Measurements from ENCODE around the gene SPAG17. TPM values are rescaled to one million over a fixed set of nuclear protein-coding genes. Genes with fewer than 3 reads are reported as not detected.
A peak's percentile ranks its signal among the peaks of the same experiment; 100 is the strongest.

SPAG17 gene
- total and polyA plus RNA-seq, 2 of the 13 experiments (the other 11 are each of a cell fraction or from before 2014, with no cell fraction given), result not detected

DNA sequence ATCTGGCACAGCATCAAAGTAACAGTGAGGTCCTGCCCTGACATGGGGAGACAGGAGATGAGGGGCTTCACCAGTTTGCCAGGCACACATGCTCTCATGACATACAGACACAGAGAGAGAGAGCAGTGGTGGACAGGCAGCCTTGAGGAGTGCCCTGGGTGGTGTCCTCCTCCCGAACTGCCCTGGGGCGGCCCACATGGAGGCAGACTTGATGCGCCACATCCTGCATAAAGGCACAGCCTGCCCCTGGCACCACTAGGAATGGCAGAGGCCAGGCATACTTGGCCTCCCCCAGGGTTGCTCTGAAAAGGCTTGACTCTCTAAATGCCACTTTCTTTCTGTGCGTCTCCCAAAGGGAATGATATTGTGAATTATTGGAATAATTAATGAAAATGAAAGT lies 67.5 kb downstream of the SPAG17 start:
- Histone ChIP-seq H3K9ac (ENCODE audit: insufficient read depth, low read depth, low read length) (no peak overlapping the region), H3K36me3 (replicated peaks in 1 of 2; ENCODE audit: control insufficient read depth in 1 of 2, insufficient read depth in 2 of 2, low read length in 2 of 2) (no peaks in the 10 kb centered on the region), H3K9me3 (ENCODE audit: low read length) (no peaks in the 10 kb centered on the region), H3K79me2 (ENCODE audit: insufficient read depth, low read length) (no peaks in the 10 kb centered on the region), H3K27ac (ENCODE audit: extremely low read length, insufficient read depth, low read length) (no peak overlapping the region), H2AFZ (ENCODE audit: low read length) (no peak overlapping the region), H3K4me2 (ENCODE audit: low read depth, low read length) (peak overlapping the region; percentile 45), H3K4me3 (replicated peaks in 1 of 3; ENCODE audit: insufficient read depth in 1 of 3, low read depth in 2 of 3, low read length in 3 of 3) (no peak overlapping the region; a peak in 2 of 6 replicates), H3K27me3 (ENCODE audit: control insufficient read depth in 1 of 2, insufficient read depth in 2 of 2, low read length in 2 of 2) (no peaks in the 10 kb centered on the region), H4K20me1 (ENCODE audit: insufficient read depth, low read length) (no peaks in the 10 kb centered on the region), H3K4me1 (ENCODE audit: insufficient read depth, low read length) (peaks cover 37% of the 10 kb centered on the region)
- ATAC-seq (no peak; the same call in 2 of the 3 replicates), DNase-seq (ENCODE audit: low spot score) (no peak), FAIRE-seq (no peak)
- CTCF ChIA-PET (ENCODE audit: low intra/inter-chr PET ratio, low total read pairs), result no interaction called here
- WGBS (ENCODE audit: low lambda C conversion rate), result 93% methylated on average over 1 of the region's 4 CpGs
- BruUV-seq (replicated peaks), result no TSS peak
- no peak for TF ChIP-seq MED8 (CRISPR knock-in tag; IDR thresholded peaks at IDR 0.05; ENCODE audit: insufficient replicate concordance)
- TF ChIP-seq, protein P1, sequence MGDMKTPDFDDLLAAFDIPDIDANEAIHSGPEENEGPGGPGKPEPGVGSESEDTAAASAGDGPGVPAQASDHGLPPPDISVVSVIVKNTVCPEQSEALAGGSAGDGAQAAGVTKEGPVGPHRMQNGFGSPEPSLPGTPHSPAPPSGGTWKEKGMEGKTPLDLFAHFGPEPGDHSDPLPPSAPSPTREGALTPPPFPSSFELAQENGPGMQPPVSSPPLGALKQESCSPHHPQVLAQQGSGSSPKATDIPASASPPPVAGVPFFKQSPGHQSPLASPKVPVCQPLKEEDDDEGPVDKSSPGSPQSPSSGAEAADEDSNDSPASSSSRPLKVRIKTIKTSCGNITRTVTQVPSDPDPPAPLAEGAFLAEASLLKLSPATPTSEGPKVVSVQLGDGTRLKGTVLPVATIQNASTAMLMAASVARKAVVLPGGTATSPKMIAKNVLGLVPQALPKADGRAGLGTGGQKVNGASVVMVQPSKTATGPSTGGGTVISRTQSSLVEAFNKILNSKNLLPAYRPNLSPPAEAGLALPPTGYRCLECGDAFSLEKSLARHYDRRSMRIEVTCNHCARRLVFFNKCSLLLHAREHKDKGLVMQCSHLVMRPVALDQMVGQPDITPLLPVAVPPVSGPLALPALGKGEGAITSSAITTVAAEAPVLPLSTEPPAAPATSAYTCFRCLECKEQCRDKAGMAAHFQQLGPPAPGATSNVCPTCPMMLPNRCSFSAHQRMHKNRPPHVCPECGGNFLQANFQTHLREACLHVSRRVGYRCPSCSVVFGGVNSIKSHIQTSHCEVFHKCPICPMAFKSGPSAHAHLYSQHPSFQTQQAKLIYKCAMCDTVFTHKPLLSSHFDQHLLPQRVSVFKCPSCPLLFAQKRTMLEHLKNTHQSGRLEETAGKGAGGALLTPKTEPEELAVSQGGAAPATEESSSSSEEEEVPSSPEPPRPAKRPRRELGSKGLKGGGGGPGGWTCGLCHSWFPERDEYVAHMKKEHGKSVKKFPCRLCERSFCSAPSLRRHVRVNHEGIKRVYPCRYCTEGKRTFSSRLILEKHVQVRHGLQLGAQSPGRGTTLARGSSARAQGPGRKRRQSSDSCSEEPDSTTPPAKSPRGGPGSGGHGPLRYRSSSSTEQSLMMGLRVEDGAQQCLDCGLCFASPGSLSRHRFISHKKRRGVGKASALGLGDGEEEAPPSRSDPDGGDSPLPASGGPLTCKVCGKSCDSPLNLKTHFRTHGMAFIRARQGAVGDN (CRISPR knock-in tag; IDR thresholded peaks at IDR 0.05), result 0 out of 2 replicates have a peak, but pooled peaks have one; percentile 10
- in situ Hi-C loops (cut with HindIII; ENCODE audit: extremely low pct_ligation_motif_present, low pct_unique_long_range_greater_than_20kb) (no loop called here), intact Hi-C loops (cut with micrococcal nuclease; ENCODE audit: unreplicated experiment) (no loop called here)
- POLR2A ChIA-PET, result no interaction called here

DNA sequence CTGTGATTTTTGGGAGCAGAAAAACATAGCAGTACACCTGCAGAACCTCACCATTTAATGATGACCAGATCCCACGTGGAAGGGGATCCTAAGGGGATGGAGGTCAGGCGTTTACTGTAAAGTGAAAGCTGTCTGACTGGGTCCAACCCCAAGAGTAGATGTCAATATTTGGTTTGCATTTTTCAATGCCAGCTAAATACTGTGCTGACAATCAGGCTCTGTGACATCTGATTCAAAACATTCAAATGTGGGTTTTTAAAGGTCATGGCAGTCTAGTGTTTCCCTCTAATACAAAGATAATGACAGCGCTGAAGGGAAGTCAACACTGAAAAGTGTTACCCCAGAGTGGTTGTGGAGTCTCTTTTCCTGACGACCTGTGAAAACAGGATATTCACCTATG lies 68.1 kb downstream of the SPAG17 start:
- in situ Hi-C loops (cut with HindIII; ENCODE audit: extremely low pct_ligation_motif_present, low pct_unique_long_range_greater_than_20kb) (no loop called here), intact Hi-C loops (cut with micrococcal nuclease; ENCODE audit: unreplicated experiment) (no loop called here)
- no peaks in the 10 kb centered on the region for H3K9me3 ChIP-seq (ENCODE audit: low read length)
- no peaks in the 10 kb centered on the region for H3K79me2 ChIP-seq (ENCODE audit: insufficient read depth, low read length)
- no peak overlapping the region; a peak in 1 of 6 replicates for H3K4me3 ChIP-seq (replicated peaks in 1 of 3; ENCODE audit: insufficient read depth in 1 of 3, low read depth in 2 of 3, low read length in 3 of 3)
- no TSS peak for BruUV-seq (replicated peaks)
- WGBS (ENCODE audit: low lambda C conversion rate), result 5% methylated on average over 3 of the region's 4 CpGs
- peaks cover 37% of the 10 kb centered on the region for H3K4me1 ChIP-seq (ENCODE audit: insufficient read depth, low read length)
- no peak overlapping the region for H2AFZ ChIP-seq (ENCODE audit: low read length)
- no peaks in the 10 kb centered on the region for H3K27me3 ChIP-seq (ENCODE audit: control insufficient read depth in 1 of 2, insufficient read depth in 2 of 2, low read length in 2 of 2)
- no peak overlapping the region for H3K27ac ChIP-seq (ENCODE audit: extremely low read length, insufficient read depth, low read length)
- ATAC-seq (peak; percentile 86), DNase-seq (ENCODE audit: low spot score) (peak; percentile 74), FAIRE-seq (no peak)
- CTCF ChIA-PET (ENCODE audit: low intra/inter-chr PET ratio, low total read pairs), result no interaction called here
- H4K20me1 ChIP-seq (ENCODE audit: insufficient read depth, low read length), result no peaks in the 10 kb centered on the region
- no peak overlapping the region for H3K9ac ChIP-seq (ENCODE audit: insufficient read depth, low read depth, low read length)
- POLR2A ChIA-PET, result no interaction called here
- no peaks in the 10 kb centered on the region for H3K36me3 ChIP-seq (replicated peaks in 1 of 2; ENCODE audit: control insufficient read depth in 1 of 2, insufficient read depth in 2 of 2, low read length in 2 of 2)
- peak overlapping the region; percentile 45 for H3K4me2 ChIP-seq (ENCODE audit: low read depth, low read length)
- TF ChIP-seq NR1H2 (CRISPR knock-in tag; IDR thresholded peaks at IDR 0.05; ENCODE audit: borderline replicate concordance, low read depth) (no peak), ZNF230 (CRISPR knock-in tag; IDR thresholded peaks at IDR 0.05) (no peak), ZNF777 (CRISPR knock-in tag; IDR thresholded peaks at IDR 0.05) (no peak), TEAD3 (CRISPR knock-in tag; optimal IDR thresholded peaks at IDR 0.05; ENCODE audit: borderline replicate concordance) (no peak), TCF7 (IDR thresholded peaks at IDR 0.05; ENCODE audit: low read depth) (no peak; the same call in 1 of the 2 replicates), RARA (CRISPR knock-in tag; IDR thresholded peaks at IDR 0.05) (peak; percentile 72), HNF4A (CRISPR knock-in tag; IDR thresholded peaks at IDR 0.05) (peak; percentile 25; the same call in 1 of the 2 replicates), KLF15 (CRISPR knock-in tag; IDR thresholded peaks at IDR 0.05; ENCODE audit: borderline replicate concordance) (no peak), ELF3 (CRISPR knock-in tag; IDR thresholded peaks at IDR 0.05) (peak; percentile 12; the same call in 1 of the 2 replicates), FOXA3 (CRISPR knock-in tag; IDR thresholded peaks at IDR 0.05) (peak; percentile 51; the same call in 1 of the 2 replicates), ZFY (CRISPR knock-in tag; IDR thresholded peaks at IDR 0.05) (no peak)
- TF ChIP-seq, protein P2, sequence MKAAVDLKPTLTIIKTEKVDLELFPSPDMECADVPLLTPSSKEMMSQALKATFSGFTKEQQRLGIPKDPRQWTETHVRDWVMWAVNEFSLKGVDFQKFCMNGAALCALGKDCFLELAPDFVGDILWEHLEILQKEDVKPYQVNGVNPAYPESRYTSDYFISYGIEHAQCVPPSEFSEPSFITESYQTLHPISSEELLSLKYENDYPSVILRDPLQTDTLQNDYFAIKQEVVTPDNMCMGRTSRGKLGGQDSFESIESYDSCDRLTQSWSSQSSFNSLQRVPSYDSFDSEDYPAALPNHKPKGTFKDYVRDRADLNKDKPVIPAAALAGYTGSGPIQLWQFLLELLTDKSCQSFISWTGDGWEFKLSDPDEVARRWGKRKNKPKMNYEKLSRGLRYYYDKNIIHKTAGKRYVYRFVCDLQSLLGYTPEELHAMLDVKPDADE (CRISPR knock-in tag; IDR thresholded peaks at IDR 0.05), result no peak
- TF ChIP-seq, protein P3, sequence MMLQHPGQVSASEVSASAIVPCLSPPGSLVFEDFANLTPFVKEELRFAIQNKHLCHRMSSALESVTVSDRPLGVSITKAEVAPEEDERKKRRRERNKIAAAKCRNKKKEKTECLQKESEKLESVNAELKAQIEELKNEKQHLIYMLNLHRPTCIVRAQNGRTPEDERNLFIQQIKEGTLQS (CRISPR knock-in tag; IDR thresholded peaks at IDR 0.05), result no peak
